NCI-H187 treated with DMSO at 0.1 percent for 48 hours (cell line): ENCODE results near the gene UGT1A8.
A peak's percentile ranks its signal among the peaks of the same experiment; 100 is the strongest.
"Not testable (repeated sequence)": the region's sequence is repeated elsewhere in the genome, so short reads cannot be mapped to it uniquely, and the experiment has no call there.

Experiments used
- DNase-seq: peaks from one replicate; lab custom pipeline; 2025; lab: John Stamatoyannopoulos, UW

Gene UGT1A8

DNA sequence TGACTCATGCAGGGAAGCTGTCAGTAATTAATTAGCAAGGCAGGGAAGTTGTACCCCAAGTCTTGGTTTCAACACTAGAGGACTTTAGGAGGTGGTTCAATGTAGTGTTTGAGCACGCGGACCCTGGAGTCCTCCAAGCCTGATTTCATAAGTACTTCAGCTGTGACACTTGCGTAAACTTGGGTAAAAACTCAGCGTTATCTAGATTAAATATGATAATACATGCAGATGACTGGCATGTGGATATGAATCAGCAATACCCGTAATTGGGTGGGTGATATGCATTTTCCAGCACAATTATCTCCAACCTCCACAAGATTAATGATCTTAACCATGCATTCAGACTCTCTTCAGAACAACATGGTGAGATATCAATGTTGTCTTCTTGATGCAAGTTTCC lies 69.5 kb downstream of the UGT1A8 start:
- DNase-seq = no peak

DNA sequence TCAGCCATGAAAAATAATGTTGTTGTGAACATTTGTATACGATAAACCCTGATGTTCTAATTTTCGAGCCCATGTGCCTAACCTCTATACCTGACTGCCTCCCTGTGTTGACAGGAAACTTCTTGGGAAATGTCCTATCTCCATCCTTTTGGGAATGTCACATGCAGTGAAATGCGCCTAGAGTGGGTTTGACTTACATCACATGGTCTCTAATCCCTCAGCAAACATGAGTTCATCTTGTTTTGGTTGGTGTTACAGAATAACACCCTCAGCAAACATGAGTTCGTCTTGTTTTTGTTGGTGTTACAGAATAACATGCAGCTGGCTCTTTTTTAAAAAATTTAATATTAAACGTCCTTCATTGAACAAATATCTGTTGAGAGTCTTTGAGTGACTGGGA lies 70.9 kb downstream of the UGT1A8 start:
- DNase-seq = no peak

GRCh38 chr2:233689031-233689430 lies 71.6 kb downstream of the UGT1A8 start:
- DNase-seq = no peak

DNA sequence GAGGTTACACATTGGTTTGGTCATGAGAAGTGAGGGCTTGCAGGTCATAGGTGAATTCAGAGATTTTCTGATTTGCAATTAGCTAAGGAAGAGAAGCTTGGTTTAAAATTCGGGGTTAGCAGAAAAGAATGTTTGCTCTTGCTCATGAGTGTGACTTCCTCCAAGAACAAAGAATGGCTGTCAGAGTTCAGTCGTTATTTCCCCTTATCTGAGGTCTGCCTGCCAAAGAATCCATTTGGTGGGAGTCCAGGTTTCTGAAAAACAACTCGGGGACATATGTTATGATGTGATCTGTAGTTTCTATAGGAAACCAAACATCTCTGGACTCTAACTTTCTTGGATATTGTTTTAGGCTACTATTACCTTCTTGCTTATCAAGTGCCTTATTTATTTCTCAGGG lies 72.1 kb downstream of the UGT1A8 start:
- DNase-seq = no peak

DNA sequence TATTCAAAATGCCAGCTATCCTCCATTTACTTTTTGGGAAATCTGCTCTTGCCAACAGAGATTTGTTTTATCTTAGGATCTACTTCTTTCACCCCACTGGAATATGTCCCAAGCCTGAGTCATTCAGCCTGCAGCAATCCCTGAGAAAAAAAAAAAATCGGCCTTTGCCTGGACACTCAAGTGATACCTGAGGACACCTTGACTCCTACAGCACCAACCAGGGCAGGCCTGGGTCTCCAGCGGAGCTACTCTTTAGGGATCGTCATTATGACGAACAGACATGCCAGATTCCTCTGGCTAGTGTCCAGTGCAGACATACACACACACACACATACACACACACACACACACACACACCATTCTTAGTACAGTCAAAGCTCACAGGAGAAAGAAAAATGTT lies 73.0 kb downstream of the UGT1A8 start:
- no peak for DNase-seq

DNA sequence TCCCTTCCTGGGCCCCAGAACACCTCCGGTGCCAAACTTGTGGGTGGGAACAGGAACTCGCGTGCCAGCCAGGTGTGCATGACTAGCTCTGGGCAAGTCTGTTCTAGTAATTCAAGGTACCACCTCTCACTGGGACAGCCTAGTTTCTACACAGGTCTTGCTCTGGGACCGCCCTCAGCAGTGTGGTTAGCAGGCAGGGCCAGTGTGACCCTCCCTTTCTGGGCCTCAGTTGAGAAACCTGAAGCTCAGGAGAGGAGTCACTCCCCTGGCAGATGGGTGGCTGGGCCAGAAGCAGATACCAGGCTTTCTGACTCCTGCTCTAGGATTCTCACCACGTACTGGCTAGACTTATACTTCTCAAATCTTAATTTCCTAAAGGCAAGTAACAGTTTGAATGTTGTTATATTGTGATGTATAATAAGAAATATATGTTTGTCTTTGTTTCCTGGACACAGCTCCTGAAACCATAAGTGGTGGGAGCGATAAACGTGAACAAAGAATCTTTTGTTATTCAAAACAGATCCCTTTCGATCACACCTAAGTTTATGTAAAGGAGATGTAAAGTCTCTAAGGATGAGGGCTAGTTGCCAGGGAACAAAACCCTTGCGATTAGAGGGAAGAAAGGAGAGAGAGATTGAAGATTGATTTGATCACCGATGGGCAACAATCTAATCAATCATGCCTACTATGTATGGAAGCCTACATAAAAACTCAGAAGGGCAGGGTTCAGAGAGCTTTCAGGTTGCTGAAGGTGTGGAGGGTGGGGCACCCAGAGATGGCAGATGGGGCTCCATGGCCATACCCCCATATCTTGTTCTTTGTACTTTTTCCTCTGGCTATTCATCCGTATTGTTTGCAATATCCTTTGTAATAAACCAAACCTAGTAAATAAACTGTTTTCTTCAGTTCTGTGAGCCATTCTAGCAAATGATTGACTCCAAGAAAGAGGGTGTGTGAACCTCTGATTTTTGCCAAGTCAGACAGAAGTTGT lies 74.3 kb downstream of the UGT1A8 start:
- DNase-seq = no peak

DNA sequence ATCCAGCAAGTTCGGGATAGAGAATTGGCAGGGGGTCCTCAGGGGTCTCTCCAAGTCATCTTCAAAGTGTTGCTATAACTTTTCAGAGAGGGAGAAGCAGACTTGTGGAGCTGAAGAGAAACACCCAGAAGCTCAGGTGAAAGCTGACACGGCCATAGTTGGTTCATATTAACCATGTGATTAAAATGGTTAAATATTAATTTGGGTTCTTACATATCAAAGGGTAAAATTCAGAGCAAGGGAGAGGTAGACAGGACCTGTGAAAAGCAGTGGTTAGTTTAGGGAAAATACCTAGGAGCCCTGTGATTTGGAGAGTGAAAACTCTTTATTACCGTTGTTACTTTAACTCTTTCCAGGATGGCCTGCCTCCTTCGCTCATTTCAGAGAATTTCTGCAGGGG lies 75.2 kb downstream of the UGT1A8 start, which contains the start of gene UGT1A6:
TSS of gene UGT1A6 (plus strand) at position 243 of the 400 bp plus-strand sequence. CDS start at position 358, 115 bp downstream.
- DNase-seq = no peak

GRCh38 chr2:233693963-233694362 lies 76.5 kb downstream of the UGT1A8 start:
- no peak for DNase-seq

- no peak for DNase-seq
Observed at GRCh38 chr2:233698740-233699139, 81.3 kb downstream of the UGT1A8 start.

DNA sequence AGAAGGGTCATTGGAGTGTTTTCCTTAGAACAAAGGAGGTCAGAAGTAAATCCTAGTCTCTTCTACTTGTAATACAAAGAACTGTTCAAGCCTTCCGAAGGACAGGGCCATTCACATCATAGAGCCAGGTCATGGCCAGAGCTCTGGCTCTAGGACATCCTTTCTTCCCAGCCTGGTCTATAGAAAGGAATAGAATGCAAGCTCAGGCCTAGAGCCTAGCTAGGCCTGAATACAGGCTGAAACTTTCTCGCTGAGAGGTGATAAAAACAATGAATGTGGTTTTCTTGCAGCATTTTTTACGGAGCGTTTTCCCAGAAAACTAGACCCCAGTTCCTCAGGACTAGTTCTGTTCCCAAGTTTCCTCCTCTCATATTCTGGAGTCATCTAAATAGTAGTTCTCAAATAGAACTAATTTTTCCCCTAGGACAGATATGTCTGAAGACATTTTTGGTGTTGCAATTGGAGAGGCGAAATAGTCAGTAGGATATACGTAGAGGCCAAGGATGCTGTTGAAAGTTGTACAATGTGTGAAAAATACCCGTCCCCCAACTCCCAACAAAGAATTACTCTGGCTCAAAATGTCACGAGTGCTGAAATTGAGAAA lies 82.1 kb downstream of the UGT1A8 start:
- DNase-seq = no peak

- no peak for DNase-seq
Observed at GRCh38 chr2:233700028-233700635, 82.7 kb downstream of the UGT1A8 start.

DNA sequence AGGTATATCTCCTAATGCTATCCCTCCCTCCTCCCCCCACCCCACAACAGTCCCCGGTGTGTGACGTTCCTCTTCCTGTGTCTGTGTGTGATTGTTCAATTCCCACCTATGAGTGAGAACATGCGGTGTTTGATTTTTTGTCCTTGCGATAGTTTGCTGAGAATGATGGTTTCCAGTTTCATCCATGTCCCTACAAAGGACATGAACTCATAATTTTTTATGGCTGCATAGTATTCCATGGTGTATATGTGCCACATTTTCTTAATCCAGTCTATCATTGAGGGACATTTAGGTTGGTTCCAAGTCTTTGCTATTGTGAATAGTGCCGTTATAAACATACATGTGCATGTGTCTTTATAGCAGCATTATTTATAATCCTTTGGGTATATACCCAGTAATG lies 83.4 kb downstream of the UGT1A8 start:
- not testable (repeated sequence) for DNase-seq

GRCh38 chr2:233702238-233702637 lies 84.8 kb downstream of the UGT1A8 start:
- DNase-seq = no peak

DNA sequence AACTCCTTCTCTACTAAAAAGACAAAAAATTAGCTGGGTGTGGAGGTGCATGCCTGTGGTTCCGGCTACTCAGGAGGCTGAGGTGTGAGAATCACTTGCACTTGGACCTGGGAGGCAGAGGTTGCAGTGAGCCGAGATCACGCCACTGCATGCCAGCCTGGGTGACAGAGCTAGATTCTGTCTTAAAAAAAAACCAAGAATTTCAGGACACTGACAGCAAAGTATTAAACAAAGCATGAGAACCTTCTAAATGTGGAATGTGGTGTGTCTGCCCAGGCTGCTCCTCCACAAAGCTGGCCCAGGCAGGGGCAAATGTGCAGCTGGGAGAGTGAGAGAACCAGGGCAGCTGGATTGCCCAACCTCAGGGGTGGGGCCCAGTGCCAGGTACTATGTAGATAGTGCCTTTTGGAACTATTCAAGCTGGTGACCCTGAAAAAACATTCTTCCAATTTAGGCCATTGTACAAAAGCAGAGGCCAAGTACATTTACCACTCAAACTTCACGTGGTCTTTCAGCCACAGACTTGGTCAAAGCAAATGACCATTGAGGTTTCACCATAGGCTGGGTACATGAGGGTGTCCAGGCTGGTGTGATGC lies 88.6 kb downstream of the UGT1A8 start:
- DNase-seq = no peak

DNA sequence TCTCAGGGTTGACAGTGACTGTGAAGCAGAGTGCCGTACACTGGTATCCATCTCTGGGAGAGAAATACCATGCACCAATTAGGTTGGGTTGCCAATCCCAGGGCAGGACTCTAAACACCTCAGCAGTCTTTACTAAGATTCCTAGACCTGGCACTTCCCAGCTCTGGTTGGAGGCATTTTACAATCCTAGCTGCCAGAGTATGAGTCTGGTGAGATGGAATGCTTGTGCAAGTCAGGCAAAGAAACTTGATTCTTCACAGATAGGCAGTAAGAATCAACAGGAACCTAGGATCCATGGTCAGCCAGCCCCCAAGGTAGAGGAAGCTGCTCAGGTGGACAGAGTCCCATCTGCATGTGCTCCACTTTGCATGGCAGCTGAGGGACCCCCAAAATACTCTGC lies 89.3 kb downstream of the UGT1A8 start:
- DNase-seq = no peak

GRCh38 chr2:233707940-233708644 lies 90.7 kb downstream of the UGT1A8 start:
- no peak for DNase-seq

- no peak for DNase-seq
Observed at GRCh38 chr2:233708942-233709341, 91.5 kb downstream of the UGT1A8 start.

DNA sequence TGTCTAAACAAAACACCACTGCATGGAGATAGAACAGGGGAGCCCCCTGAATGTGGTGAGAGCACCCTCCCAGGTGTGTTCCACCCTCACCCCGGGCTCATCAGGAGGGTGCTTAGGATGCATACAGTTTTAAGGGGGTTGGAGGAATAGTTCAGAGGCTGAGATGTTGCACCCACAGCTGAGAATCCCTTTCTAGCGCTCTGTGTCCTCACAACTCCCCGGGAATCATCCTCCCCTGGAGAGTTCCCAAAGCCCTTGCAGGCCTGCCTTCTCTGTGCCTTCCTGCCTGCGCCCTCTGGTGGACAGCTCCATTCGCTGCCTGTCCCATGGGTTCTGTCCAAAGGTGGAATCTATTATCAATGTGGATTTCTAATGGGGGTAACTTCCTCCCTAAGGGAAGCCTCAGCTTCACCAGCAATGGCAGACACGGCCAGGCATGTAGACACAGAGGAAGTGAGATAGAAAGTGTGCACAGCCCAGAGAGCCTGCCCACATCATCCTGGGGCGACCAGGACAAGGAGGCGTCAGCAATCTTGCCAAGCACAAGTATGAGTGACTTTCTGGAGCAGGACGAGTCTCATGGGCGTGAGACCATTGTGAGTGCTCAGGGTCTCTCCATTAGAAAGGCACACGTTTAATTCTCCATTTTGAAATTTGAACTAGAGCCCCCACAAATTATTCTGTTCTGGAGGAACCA lies 94.0 kb downstream of the UGT1A8 start:
- DNase-seq = peak; percentile 10

DNA sequence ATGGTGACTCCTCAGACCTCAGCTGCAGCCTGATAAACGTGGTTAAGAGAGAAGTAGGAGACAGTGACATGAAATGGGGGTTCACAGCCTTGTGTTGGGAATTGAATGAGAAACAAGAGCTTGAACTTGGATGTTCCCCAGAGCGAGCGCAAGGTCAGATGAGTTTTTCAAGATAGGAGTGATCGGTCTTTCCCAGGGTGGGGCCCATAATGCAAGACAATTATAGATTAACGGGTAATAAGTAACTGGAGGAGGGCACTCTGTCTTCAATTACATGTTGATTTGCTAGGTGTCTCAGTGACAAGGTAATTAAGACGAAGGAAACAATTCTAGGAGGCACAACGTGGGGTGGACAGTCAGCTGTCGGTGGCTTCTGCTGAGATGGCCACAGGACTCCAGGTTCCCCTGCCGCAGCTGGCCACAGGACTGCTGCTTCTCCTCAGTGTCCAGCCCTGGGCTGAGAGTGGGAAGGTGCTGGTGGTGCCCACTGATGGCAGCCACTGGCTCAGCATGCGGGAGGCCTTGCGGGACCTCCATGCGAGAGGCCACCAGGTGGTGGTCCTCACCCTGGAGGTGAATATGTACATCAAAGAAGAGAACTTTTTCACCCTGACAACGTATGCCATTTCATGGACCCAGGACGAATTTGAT lies 95.3 kb downstream of the UGT1A8 start, which contains the start of gene UGT1A5:
TSS of gene UGT1A5 (plus strand) at position 297 of the 651 bp plus-strand sequence. CDS start at position 382, 85 bp downstream.
- no peak for DNase-seq

DNA sequence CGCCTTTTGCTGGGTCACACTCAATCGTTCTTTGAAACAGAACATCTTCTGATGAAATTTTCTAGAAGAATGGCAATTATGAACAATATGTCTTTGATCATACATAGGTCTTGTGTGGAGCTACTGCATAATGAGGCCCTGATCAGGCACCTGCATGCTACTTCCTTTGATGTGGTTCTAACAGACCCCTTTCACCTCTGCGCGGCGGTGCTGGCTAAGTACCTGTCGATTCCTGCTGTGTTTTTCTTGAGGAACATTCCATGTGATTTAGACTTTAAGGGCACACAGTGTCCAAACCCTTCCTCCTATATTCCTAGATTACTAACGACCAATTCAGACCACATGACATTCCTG lies 95.8 kb downstream of the UGT1A8 start:
- no peak for DNase-seq

GRCh38 chr2:233714121-233714520 lies 96.7 kb downstream of the UGT1A8 start:
- DNase-seq = no peak
